MM.1S (cell line): ENCODE data around the gene IRAK3.

Source experiments
- DNase-seq: peaks from one replicate; pipeline ENCODE4 v3.0.0-alpha.2; 2015
- H2AFZ ChIP-seq: fragments of 300-600 bp; sonication (generic); 2 replicates; pipeline ENCODE4 v1.6.0; 2016; ENCODE audit warnings: antibody characterized with exemption, low read length
- H3F3A ChIP-seq: fragments of 300-600 bp; sonication (generic); 2 replicates; pipeline ENCODE4 v1.6.1; 2016; ENCODE audit warnings: mild to moderate bottlenecking, antibody characterized with exemption, low read length, moderate library complexity, mixed read lengths; ENCODE audit not compliant: insufficient read depth
- H3K27ac ChIP-seq: fragments of 300-600 bp; sonication (generic); 2 replicates; pipeline ENCODE4 v1.5.1; 2016; ENCODE audit warnings: mild to moderate bottlenecking, low read length
- H3K27me3 ChIP-seq: fragments of 300-600 bp; sonication (generic); replicated peaks from 2 replicates; pipeline ENCODE4 v1.6.0; 2016; ENCODE audit warnings: low read length; ENCODE audit not compliant: insufficient read depth
- H3K36me3 ChIP-seq: fragments of 300-600 bp; sonication (generic); replicated peaks from 2 replicates; pipeline ENCODE4 v1.6.1; 2016; ENCODE audit warnings: mild to moderate bottlenecking, low read length, mixed read lengths; ENCODE audit not compliant: insufficient read depth
- H3K4me1 ChIP-seq: fragments of 300-600 bp; sonication (generic); 2 replicates; pipeline ENCODE4 v1.6.1; 2016; ENCODE audit warnings: low read length, mixed read lengths
- H3K4me2 ChIP-seq: fragments of 300-600 bp; sonication (generic); 2 replicates; pipeline ENCODE4 v1.6.0; 2016; ENCODE audit warnings: low read depth, low read length
- H3K4me3 ChIP-seq: fragments of 300-600 bp; sonication (generic); 2 replicates; pipeline ENCODE4 v1.5.1; 2016; ENCODE audit warnings: low read length, mixed read lengths
- H3K79me2 ChIP-seq: fragments of 300-600 bp; sonication (generic); 2 replicates; pipeline ENCODE4 v1.6.1; 2016; ENCODE audit warnings: mixed run types, low read length, mixed read lengths
- H3K9ac ChIP-seq: fragments of 300-600 bp; sonication (generic); 2 replicates; pipeline ENCODE4 v1.6.1; 2016; ENCODE audit warnings: low read length, mixed read lengths
- H3K9me2 ChIP-seq: fragments of 300-600 bp; sonication (generic); replicated peaks from 2 replicates; pipeline ENCODE4 v1.6.1; 2016; ENCODE audit warnings: mild to moderate bottlenecking, low read length, mixed read lengths; ENCODE audit not compliant: insufficient read depth
- H3K9me3 ChIP-seq: fragments of 300-600 bp; sonication (generic); replicated peaks from 2 replicates; pipeline ENCODE4 v1.6.1; 2016; ENCODE audit warnings: mild to moderate bottlenecking, low read length, mixed read lengths; ENCODE audit not compliant: insufficient read depth
- H4K20me1 ChIP-seq: fragments of 300-600 bp; sonication (generic); 2 replicates; pipeline ENCODE4 v1.6.1; 2016; ENCODE audit warnings: mild to moderate bottlenecking, low read length, moderate library complexity, mixed read lengths; ENCODE audit not compliant: insufficient read depth
- CTCF ChIP-seq: fragments of 300-600 bp; sonication (generic); IDR thresholded peaks from 2 replicates; pipeline ENCODE4 v1.5.1; 2016; ENCODE audit warnings: antibody characterized with exemption, low read length, mixed read lengths
- EZH2 ChIP-seq: fragments of 300-600 bp; sonication (generic); optimal IDR thresholded peaks from 2 replicates; pipeline ENCODE3; 2017; ENCODE audit warnings: low read depth, mild to moderate bottlenecking, antibody characterized with exemption, low read length, mixed read lengths
- EZH2phosphoT487 ChIP-seq: fragments of 300-600 bp; sonication (generic); IDR thresholded peaks from 2 replicates; pipeline ENCODE4 v1.6.1; 2018; ENCODE audit warnings: antibody characterized with exemption, low read length

The IRAK3 gene

GRCh38 chr12:66154776-66155175 is 34.2 kb upstream of the IRAK3 start:
- Histone ChIP-seq H3K4me3 (no peak overlapping the region), H3K4me2 (no peak overlapping the region), H3F3A (no peaks in the 10 kb centered on the region), H3K9me2 (no peaks in the 10 kb centered on the region), H3K27ac (no peak overlapping the region), H3K79me2 (peaks cover 7% of the 10 kb centered on the region; the same call in 1 of the 2 replicates), H3K27me3 (no peaks in the 10 kb centered on the region), H3K4me1 (no peaks in the 10 kb centered on the region), H3K9me3 (no peaks in the 10 kb centered on the region), H3K9ac (no peak overlapping the region), H3K36me3 (no peaks in the 10 kb centered on the region), H4K20me1 (no peaks in the 10 kb centered on the region), H2AFZ (no peak overlapping the region)
- DNase-seq = no peak
- TF ChIP-seq CTCF = no peak
- TF ChIP-seq EZH2 = no peak
- TF ChIP-seq EZH2phosphoT487 = no peak

DNA sequence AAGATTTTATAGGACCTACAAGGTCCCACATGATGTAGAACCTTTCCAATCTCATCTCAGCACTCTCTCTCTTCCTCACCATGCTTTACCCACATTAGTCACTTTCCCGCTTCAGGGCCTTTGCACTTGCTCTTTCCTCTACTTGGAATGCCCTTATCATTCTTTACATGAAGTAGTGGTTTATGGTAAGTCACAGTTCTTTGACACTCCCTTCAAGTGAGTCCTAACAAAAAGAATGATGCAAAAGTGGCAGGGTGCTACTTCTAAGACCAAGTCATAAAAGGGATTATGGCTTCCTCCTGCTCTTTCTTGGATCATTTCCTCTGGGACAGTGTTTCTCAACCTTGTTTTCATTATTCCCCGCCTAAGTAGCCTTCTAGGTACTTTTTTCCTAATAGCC is 32.4 kb upstream of the IRAK3 start:
- H3K9me3 ChIP-seq = no peaks in the 10 kb centered on the region
- H4K20me1 ChIP-seq = no peaks in the 10 kb centered on the region
- no peak overlapping the region for H2AFZ ChIP-seq
- no peaks in the 10 kb centered on the region for H3K36me3 ChIP-seq
- H3K27me3 ChIP-seq = no peaks in the 10 kb centered on the region
- H3K9me2 ChIP-seq = no peaks in the 10 kb centered on the region
- no peaks in the 10 kb centered on the region for H3K4me1 ChIP-seq
- H3K79me2 ChIP-seq = peaks cover 22% of the 10 kb centered on the region
- H3K4me3 ChIP-seq = no peak overlapping the region
- H3F3A ChIP-seq = no peaks in the 10 kb centered on the region
- H3K27ac ChIP-seq = no peak overlapping the region
- no peak overlapping the region for H3K4me2 ChIP-seq
- DNase-seq = no peak
- TF ChIP-seq EZH2 = no peak
- no peak for TF ChIP-seq EZH2phosphoT487
- TF ChIP-seq CTCF = no peak
- H3K9ac ChIP-seq = no peak overlapping the region

DNA sequence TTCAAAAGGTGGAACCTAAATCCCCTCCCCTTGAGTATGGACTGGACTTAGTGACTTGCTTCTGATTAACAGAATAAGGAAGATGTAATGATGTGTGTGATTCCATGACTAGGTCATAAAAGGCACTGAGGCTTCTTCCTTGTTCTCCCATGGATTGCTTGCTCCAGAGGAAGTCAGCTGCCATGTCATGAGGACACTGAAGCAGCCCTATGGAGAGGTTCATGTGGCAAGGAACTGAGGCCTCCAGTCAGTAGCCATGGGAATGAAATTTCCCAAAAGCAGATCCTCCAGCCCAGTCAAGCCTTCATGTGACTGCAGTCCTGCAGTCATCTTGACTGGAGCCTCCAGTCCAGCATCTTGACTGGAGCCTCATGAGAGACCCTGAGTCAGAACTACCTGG is 29.9 kb upstream of the IRAK3 start:
- no peaks in the 10 kb centered on the region for H3K27me3 ChIP-seq
- peaks cover 44% of the 10 kb centered on the region for H3K79me2 ChIP-seq
- TF ChIP-seq CTCF (no peak), EZH2phosphoT487 (no peak), EZH2 (no peak)
- H3K4me1 ChIP-seq = no peaks in the 10 kb centered on the region
- H3K9me3 ChIP-seq = no peaks in the 10 kb centered on the region
- no peak overlapping the region for H2AFZ ChIP-seq
- H3K9me2 ChIP-seq = no peaks in the 10 kb centered on the region
- no peaks in the 10 kb centered on the region for H3K36me3 ChIP-seq
- no peak for DNase-seq
- H3K27ac ChIP-seq = no peak overlapping the region
- no peak overlapping the region for H3K4me3 ChIP-seq
- H3K9ac ChIP-seq = no peak overlapping the region
- H3K4me2 ChIP-seq = no peak overlapping the region
- H3F3A ChIP-seq = no peaks in the 10 kb centered on the region
- H4K20me1 ChIP-seq = no peaks in the 10 kb centered on the region
